PC-9 (cell line): ENCODE data around the gene AMIGO2. TPM values are rescaled to one million over a fixed set of nuclear protein-coding genes. Genes with fewer than 3 reads are reported as not detected.
A peak's percentile ranks its signal among the peaks of the same experiment; 100 is the strongest.

Experiments
- BruUV-seq: library from RNA; stranded (reverse); fragments of 400-500 nt; replicated peaks from 2 replicates; lab custom pipeline; 2021; lab: Mats Ljungman, UMichigan
- CTCF ChIA-PET: fragments of 300-600 bp; sonication (Branson Sonifier 250); formaldehyde crosslinking; loops from one replicate; lab custom pipeline; 2022; ENCODE audit warnings: antibody characterized with exemption; lab: Charles Lee
- POLR2A ChIA-PET: fragments of 300-600 bp; sonication (Branson Sonifier 250); formaldehyde crosslinking; loops from one replicate; lab custom pipeline; 2022; ENCODE audit warnings: antibody characterized with exemption; ENCODE audit not compliant: unreplicated experiment; lab: Charles Lee
- DNase-seq, 2 experiments: peaks; one replicate each; pipeline versions ENCODE4 v3.0.0 to v3.0.0-alpha.2; 2015 to 2022; ENCODE audit warnings: mixed read lengths in 1 of 2
- H2AFZ ChIP-seq: fragments of 200-600 bp; sonication (generic); 2 replicates; pipeline ENCODE4 v1.8.1; 2017; ENCODE audit warnings: antibody characterized with exemption
- H3F3A ChIP-seq: fragments of 200-600 bp; sonication (generic); 2 replicates; pipeline ENCODE4 v1.8.1; 2017; ENCODE audit warnings: antibody characterized with exemption, mild to moderate bottlenecking, low read depth; ENCODE audit not compliant: insufficient read depth
- H3K27ac ChIP-seq: fragments of 200-600 bp; sonication (generic); 2 replicates; pipeline ENCODE4 v1.6.1; 2016; ENCODE audit warnings: mixed run types
- H3K27me3 ChIP-seq: fragments of 200-600 bp; sonication (generic); 2 replicates; pipeline ENCODE4 v1.6.1; 2016; ENCODE audit warnings: low read depth, mixed run types; ENCODE audit not compliant: insufficient read depth
- H3K36me3 ChIP-seq: fragments of 200-600 bp; sonication (generic); 2 replicates; pipeline ENCODE4 v1.6.1; 2016; ENCODE audit warnings: low read depth, mixed run types
- H3K4me1 ChIP-seq: fragments of 200-600 bp; sonication (generic); replicated peaks from 2 replicates; pipeline ENCODE4 v1.6.1; 2016; ENCODE audit warnings: mixed run types; ENCODE audit not compliant: insufficient read depth
- H3K4me2 ChIP-seq: fragments of 200-600 bp; sonication (generic); 2 replicates; pipeline ENCODE4 v1.6.1; 2017; ENCODE audit warnings: mixed run types
- H3K4me3 ChIP-seq: fragments of 200-600 bp; sonication (generic); 2 replicates; pipeline ENCODE4 v1.6.1; 2016; ENCODE audit warnings: mixed run types
- H3K79me2 ChIP-seq: fragments of 200-600 bp; sonication (generic); 2 replicates; pipeline ENCODE4 v1.6.1; 2017; ENCODE audit warnings: low read depth, mixed run types
- H3K9me2 ChIP-seq: fragments of 200-600 bp; sonication (generic); 2 replicates; pipeline ENCODE4 v1.8.1; 2017; ENCODE audit warnings: mild to moderate bottlenecking; ENCODE audit not compliant: insufficient read depth
- H3K9me3 ChIP-seq: fragments of 200-600 bp; sonication (generic); 2 replicates; pipeline ENCODE4 v1.8.1; 2016; ENCODE audit warnings: low read depth; ENCODE audit not compliant: insufficient read depth
- H4K20me1 ChIP-seq: fragments of 200-600 bp; sonication (generic); 2 replicates; pipeline ENCODE4 v1.8.1; 2017; ENCODE audit not compliant: insufficient read depth
- CTCF ChIP-seq: fragments of 200-600 bp; sonication (generic); conservative IDR thresholded peaks from 2 replicates; pipeline ENCODE4 v1.6.1; 2017; ENCODE audit warnings: mixed run types, antibody characterized with exemption, mild to moderate bottlenecking, moderate library complexity
- EZH2 ChIP-seq: fragments of 200-600 bp; sonication (generic); IDR thresholded peaks from 2 replicates; pipeline ENCODE4 v1.8.0; 2017; ENCODE audit warnings: antibody characterized with exemption, low read depth
- intact Hi-C: fragments of 100-400 bp; cut with micrococcal nuclease; formaldehyde crosslinking; loops from one replicate; pipeline ENCODE4 v1.10.0; 2022; ENCODE audit not compliant: unreplicated experiment
- total RNA-seq: library from RNA; stranded (reverse); gene quantifications from 2 replicates; pipeline ENCODE4 v1.2.3, GENCODE V29; 2021

Gene AMIGO2
- total RNA-seq, 1 experiment from 2014 or later: 41.9 TPM

GRCh38 chr12:47085815-47086252 lies 6.1 kb upstream of the AMIGO2 start:
- H3K27ac ChIP-seq: no peak overlapping the region

GRCh38 chr12:47084172-47084571 lies 4.4 kb upstream of the AMIGO2 start:
- peaks cover 41% of the 10 kb centered on the region for H3F3A ChIP-seq
- peaks cover 36% of the 10 kb centered on the region for H3K79me2 ChIP-seq
- intact Hi-C loops: no loop called here
- H2AFZ ChIP-seq: no peak overlapping the region
- H3K27me3 ChIP-seq: no peaks in the 10 kb centered on the region
- no peak for DNase-seq
- 0 out of 2 replicates have a peak, but pooled peaks cover 15% of the 10 kb centered on the region for H3K36me3 ChIP-seq
- no peaks in the 10 kb centered on the region for H3K9me2 ChIP-seq
- no peak overlapping the region for H3K4me3 ChIP-seq
- H4K20me1 ChIP-seq: no peaks in the 10 kb centered on the region
- peaks cover 37% of the 10 kb centered on the region for H3K4me1 ChIP-seq
- peak overlapping the region; percentile 98; the same call in 1 of the 2 replicates for H3K27ac ChIP-seq
- BruUV-seq: no TSS peak
- no peak for TF ChIP-seq EZH2
- TF ChIP-seq CTCF: no peak
- ChIA-PET CTCF (no interaction called here), POLR2A (interaction anchor here (0.7 kb wide), 1 partner anchor 25 kb away, joined by 6 read pairs; no protein-coding TSS in a partner anchor)
- H3K4me2 ChIP-seq: peak overlapping the region; percentile 95
- H3K9me3 ChIP-seq: 0 out of 2 replicates have a peak, but pooled peaks cover 2% of the 10 kb centered on the region

More at GRCh38 chr12:47085815-47086252, 6.1 kb upstream of the AMIGO2 start:
- Histone ChIP-seq H3K9me2 (no peaks in the 10 kb centered on the region), H2AFZ (no peak overlapping the region), H4K20me1 (no peaks in the 10 kb centered on the region), H3K9me3 (peaks cover 6% of the 10 kb centered on the region; the same call in 1 of the 2 replicates), H3K4me2 (no peak overlapping the region), H3K36me3 (0 out of 2 replicates have a peak, but pooled peaks cover 15% of the 10 kb centered on the region), H3K27me3 (no peaks in the 10 kb centered on the region), H3F3A (peaks cover 28% of the 10 kb centered on the region), H3K79me2 (peaks cover 33% of the 10 kb centered on the region), H3K4me3 (no peak overlapping the region), H3K4me1 (peaks cover 37% of the 10 kb centered on the region)
- TF ChIP-seq CTCF: no peak
- no peak for TF ChIP-seq EZH2
- ChIA-PET CTCF (interaction anchor here (0.6 to 0.8 kb wide), 3 partner anchors 312 to 1816 kb away, joined by 3 read pairs; no protein-coding TSS in a partner anchor), POLR2A (no interaction called here)
- no peak for DNase-seq
- intact Hi-C loops: no loop called here
- BruUV-seq: no TSS peak

- H3F3A ChIP-seq: peaks cover 45% of the 10 kb centered on the region
Observed at GRCh38 chr12:47082796-47083621, 3.2 kb upstream of the AMIGO2 start.

More at GRCh38 chr12:47082796-47083621, 3.2 kb upstream of the AMIGO2 start:
- Histone ChIP-seq H3K9me2 (no peaks in the 10 kb centered on the region), H3K27ac (peak overlapping the region; percentile 98), H3K4me2 (peak overlapping the region; percentile 95), H3K36me3 (peaks cover 21% of the 10 kb centered on the region; the same call in 1 of the 2 replicates), H3K27me3 (no peaks in the 10 kb centered on the region), H2AFZ (0 out of 2 replicates have a peak overlapping the region, but pooled peaks have one; percentile 15), H3K4me1 (peaks cover 37% of the 10 kb centered on the region), H3K9me3 (0 out of 2 replicates have a peak, but pooled peaks cover 2% of the 10 kb centered on the region), H3K79me2 (peaks cover 47% of the 10 kb centered on the region), H3K4me3 (peak overlapping the region; percentile 96; the same call in 1 of the 2 replicates), H4K20me1 (no peaks in the 10 kb centered on the region)
- intact Hi-C loops: loop anchor here (2.0 kb wide), 1 partner anchor 102 kb away; no protein-coding TSS in a partner anchor
- DNase-seq: peak; percentile 35 to 93
- TF ChIP-seq EZH2 (no peak), CTCF (no peak)
- POLR2A ChIA-PET: interaction anchor here (0.5 to 1.5 kb wide), 5 partner anchors 11 to 326 kb away, joined by 4 to 33 read pairs (median 5); no protein-coding TSS in a partner anchor
- no TSS peak for BruUV-seq
- CTCF ChIA-PET: interaction anchor here (0.6 to 1.4 kb wide), 2 partner anchors 124 to 315 kb away, joined by 3 to 6 read pairs; no protein-coding TSS in a partner anchor
